GM12878 (cell line): ENCODE measurements around the gene RAB4B.

Experiments used
- TARDBP ChIP-seq: IDR thresholded peaks from 2 replicates; pipeline ENCODE4 v1.6.1; 2016; ENCODE audit warnings: borderline replicate concordance
- ZBED1 ChIP-seq: IDR thresholded peaks from 2 replicates; pipeline ENCODE4 v1.6.1; 2016; ENCODE audit warnings: borderline replicate concordance

DNA sequence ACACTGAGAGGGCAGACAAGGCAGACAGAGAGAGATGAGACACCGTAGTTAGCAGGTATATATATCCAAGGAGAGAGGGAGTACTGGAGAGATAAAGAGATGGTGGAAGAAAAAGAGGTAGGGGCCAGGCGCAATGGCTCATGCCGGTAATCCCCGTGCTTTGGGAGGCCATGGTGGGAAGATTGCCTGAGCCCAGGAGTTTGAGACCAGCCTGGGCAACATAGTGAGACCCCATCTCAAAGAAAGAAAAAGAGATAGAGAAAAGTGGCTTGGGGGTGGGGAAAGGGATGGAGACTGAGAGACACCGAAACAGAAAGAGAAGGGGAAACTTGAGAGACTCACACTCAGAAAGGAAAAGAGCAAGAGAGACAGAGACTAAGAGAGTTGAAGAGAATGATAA lies 2.5 kb downstream of the RAB4B start:
- no peak for TF ChIP-seq ZBED1
- no peak for TF ChIP-seq TARDBP
